ENCODE data around the gene LYST. TPM values are rescaled to one million over a fixed set of nuclear protein-coding genes. Genes with fewer than 3 reads are reported as not detected.
"Not testable (repeated sequence)": the region's sequence is repeated elsewhere in the genome, so short reads cannot be mapped to it uniquely, and the experiment has no call there.

LYST gene
- polyA plus RNA-seq, 1 donor from 2014 or later, result 23.4 TPM

- Histone ChIP-seq H3K4me2 (ENCODE audit: low read length) (no peak overlapping the region), H2AFZ (ENCODE audit: low read depth, low read length) (no peak overlapping the region), H3K27ac (ENCODE audit: low read length) (no peak overlapping the region)
Measured at GRCh38 chr1:235624721-235625333, 241.9 kb downstream of the LYST start.

GRCh38 chr1:235622936-235623779 is 243.5 kb downstream of the LYST start:
- H3F3A ChIP-seq (ENCODE audit: insufficient read depth, low read length, poor library complexity, severe bottlenecking), result no peaks in the 10 kb centered on the region
- no peak overlapping the region for H3K27ac ChIP-seq (ENCODE audit: low read length)
- no peaks in the 10 kb centered on the region for H3K79me2 ChIP-seq (replicated peaks; ENCODE audit: insufficient read depth, low read length)
- no peak overlapping the region for H3K9ac ChIP-seq (ENCODE audit: low read length)
- H3K27me3 ChIP-seq (ENCODE audit: insufficient read depth, low read depth, low read length), result no peaks in the 10 kb centered on the region
- no peaks in the 10 kb centered on the region for H3K9me2 ChIP-seq (ENCODE audit: insufficient read depth, low read length)
- no peaks in the 10 kb centered on the region for H3K36me3 ChIP-seq (ENCODE audit: insufficient read depth, low read length)
- no peaks in the 10 kb centered on the region for H4K20me1 ChIP-seq (ENCODE audit: insufficient read depth)
- TF ChIP-seq SMC3 (conservative IDR thresholded peaks at IDR 0.05; ENCODE audit: poor library complexity), result no peak
- no peak for TF ChIP-seq EZH2 (IDR thresholded peaks at IDR 0.05; ENCODE audit: borderline replicate concordance, insufficient read depth, low read length, poor library complexity, severe bottlenecking)
- no peak for TF ChIP-seq POLR2AphosphoS5 (IDR thresholded peaks at IDR 0.05)
- TF ChIP-seq CTCF (IDR thresholded peaks at IDR 0.05; ENCODE audit: poor library complexity, severe bottlenecking), result no peak
- no peak for TF ChIP-seq RAD21 (conservative IDR thresholded peaks at IDR 0.05)
- no peak for TF ChIP-seq REST (IDR thresholded peaks at IDR 0.05; ENCODE audit: borderline replicate concordance)
- TF ChIP-seq EP300 (conservative IDR thresholded peaks at IDR 0.05; ENCODE audit: poor library complexity, severe bottlenecking), result no peak
- TF ChIP-seq MXI1 (conservative IDR thresholded peaks at IDR 0.05; ENCODE audit: poor library complexity, severe bottlenecking), result no peak
- no peak for TF ChIP-seq TAF1 (IDR thresholded peaks at IDR 0.05; ENCODE audit: low read depth)
- no peak overlapping the region for H2AFZ ChIP-seq (ENCODE audit: low read depth, low read length)
- H3K4me3 ChIP-seq (ENCODE audit: low read length), result no peak overlapping the region
- no peaks in the 10 kb centered on the region for H3K9me3 ChIP-seq (ENCODE audit: low read length)
- H3K4me2 ChIP-seq (ENCODE audit: low read length), result no peak overlapping the region

More at GRCh38 chr1:235624721-235625333, 241.9 kb downstream of the LYST start:
- Histone ChIP-seq H3K4me3 (ENCODE audit: low read length) (no peak overlapping the region), H3K36me3 (ENCODE audit: insufficient read depth, low read length) (no peaks in the 10 kb centered on the region), H3K79me2 (replicated peaks; ENCODE audit: insufficient read depth, low read length) (no peaks in the 10 kb centered on the region), H3F3A (ENCODE audit: insufficient read depth, low read length, poor library complexity, severe bottlenecking) (no peaks in the 10 kb centered on the region), H4K20me1 (ENCODE audit: insufficient read depth) (no peaks in the 10 kb centered on the region), H3K9me3 (ENCODE audit: low read length) (no peaks in the 10 kb centered on the region), H3K27me3 (ENCODE audit: insufficient read depth, low read depth, low read length) (no peaks in the 10 kb centered on the region), H3K9me2 (ENCODE audit: insufficient read depth, low read length) (no peaks in the 10 kb centered on the region), H3K9ac (ENCODE audit: low read length) (no peak overlapping the region)
- TF ChIP-seq POLR2AphosphoS5 (IDR thresholded peaks at IDR 0.05), result no peak
- TF ChIP-seq EZH2 (IDR thresholded peaks at IDR 0.05; ENCODE audit: borderline replicate concordance, insufficient read depth, low read length, poor library complexity, severe bottlenecking), result no peak
- TF ChIP-seq RAD21 (conservative IDR thresholded peaks at IDR 0.05), result no peak
- TF ChIP-seq MXI1 (conservative IDR thresholded peaks at IDR 0.05; ENCODE audit: poor library complexity, severe bottlenecking), result no peak
- no peak for TF ChIP-seq TAF1 (IDR thresholded peaks at IDR 0.05; ENCODE audit: low read depth)
- TF ChIP-seq CTCF (IDR thresholded peaks at IDR 0.05; ENCODE audit: poor library complexity, severe bottlenecking), result no peak
- TF ChIP-seq EP300 (conservative IDR thresholded peaks at IDR 0.05; ENCODE audit: poor library complexity, severe bottlenecking), result no peak
- no peak for TF ChIP-seq SMC3 (conservative IDR thresholded peaks at IDR 0.05; ENCODE audit: poor library complexity)

GRCh38 chr1:235619149-235619548 is 247.6 kb downstream of the LYST start:
- H3K9me3 ChIP-seq (ENCODE audit: low read length); H3K9me2 ChIP-seq (ENCODE audit: insufficient read depth, low read length); H2AFZ ChIP-seq (ENCODE audit: low read depth, low read length); H3K27me3 ChIP-seq (ENCODE audit: insufficient read depth, low read depth, low read length); H3K9ac ChIP-seq (ENCODE audit: low read length); H3K4me2 ChIP-seq (ENCODE audit: low read length); H3K27ac ChIP-seq (ENCODE audit: low read length); H3K4me3 ChIP-seq (ENCODE audit: low read length); H3K36me3 ChIP-seq (ENCODE audit: insufficient read depth, low read length); H3K79me2 ChIP-seq (replicated peaks; ENCODE audit: insufficient read depth, low read length); H4K20me1 ChIP-seq (ENCODE audit: insufficient read depth); H3F3A ChIP-seq (ENCODE audit: insufficient read depth, low read length, poor library complexity, severe bottlenecking): not testable (repeated sequence)

Data from neural cell (in vitro differentiated cells).